ENCODE measurements around the gene ZNF626.

DNA sequence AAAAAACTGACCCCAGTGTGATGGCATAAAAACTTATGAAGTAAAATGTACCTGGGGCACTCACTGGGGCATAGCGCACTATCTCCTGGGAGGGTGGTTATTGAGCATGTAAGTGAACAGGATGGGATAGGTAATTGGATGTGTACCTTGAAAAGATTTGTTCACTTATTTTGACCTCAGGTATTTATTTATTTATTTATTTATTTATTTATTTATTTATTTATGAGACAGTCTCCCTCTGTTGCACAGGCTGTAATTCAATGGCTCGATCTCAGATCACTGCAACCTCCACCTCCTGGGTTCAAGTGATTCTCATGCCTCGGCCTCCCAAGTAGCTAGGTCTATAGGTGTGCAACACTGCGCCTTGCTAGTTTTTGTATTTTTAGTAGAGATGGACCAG is 5.9 kb upstream of the ZNF626 start:
- TF ChIP-seq, protein P1, sequence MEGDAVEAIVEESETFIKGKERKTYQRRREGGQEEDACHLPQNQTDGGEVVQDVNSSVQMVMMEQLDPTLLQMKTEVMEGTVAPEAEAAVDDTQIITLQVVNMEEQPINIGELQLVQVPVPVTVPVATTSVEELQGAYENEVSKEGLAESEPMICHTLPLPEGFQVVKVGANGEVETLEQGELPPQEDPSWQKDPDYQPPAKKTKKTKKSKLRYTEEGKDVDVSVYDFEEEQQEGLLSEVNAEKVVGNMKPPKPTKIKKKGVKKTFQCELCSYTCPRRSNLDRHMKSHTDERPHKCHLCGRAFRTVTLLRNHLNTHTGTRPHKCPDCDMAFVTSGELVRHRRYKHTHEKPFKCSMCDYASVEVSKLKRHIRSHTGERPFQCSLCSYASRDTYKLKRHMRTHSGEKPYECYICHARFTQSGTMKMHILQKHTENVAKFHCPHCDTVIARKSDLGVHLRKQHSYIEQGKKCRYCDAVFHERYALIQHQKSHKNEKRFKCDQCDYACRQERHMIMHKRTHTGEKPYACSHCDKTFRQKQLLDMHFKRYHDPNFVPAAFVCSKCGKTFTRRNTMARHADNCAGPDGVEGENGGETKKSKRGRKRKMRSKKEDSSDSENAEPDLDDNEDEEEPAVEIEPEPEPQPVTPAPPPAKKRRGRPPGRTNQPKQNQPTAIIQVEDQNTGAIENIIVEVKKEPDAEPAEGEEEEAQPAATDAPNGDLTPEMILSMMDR (IDR thresholded peaks at IDR 0.05), result no peak
- TF ChIP-seq EP300 (IDR thresholded peaks at IDR 0.05), result no peak

Data from ovary (tissue), 3 donors.